ENCODE measurements around the gene PDLIM7.

DNA sequence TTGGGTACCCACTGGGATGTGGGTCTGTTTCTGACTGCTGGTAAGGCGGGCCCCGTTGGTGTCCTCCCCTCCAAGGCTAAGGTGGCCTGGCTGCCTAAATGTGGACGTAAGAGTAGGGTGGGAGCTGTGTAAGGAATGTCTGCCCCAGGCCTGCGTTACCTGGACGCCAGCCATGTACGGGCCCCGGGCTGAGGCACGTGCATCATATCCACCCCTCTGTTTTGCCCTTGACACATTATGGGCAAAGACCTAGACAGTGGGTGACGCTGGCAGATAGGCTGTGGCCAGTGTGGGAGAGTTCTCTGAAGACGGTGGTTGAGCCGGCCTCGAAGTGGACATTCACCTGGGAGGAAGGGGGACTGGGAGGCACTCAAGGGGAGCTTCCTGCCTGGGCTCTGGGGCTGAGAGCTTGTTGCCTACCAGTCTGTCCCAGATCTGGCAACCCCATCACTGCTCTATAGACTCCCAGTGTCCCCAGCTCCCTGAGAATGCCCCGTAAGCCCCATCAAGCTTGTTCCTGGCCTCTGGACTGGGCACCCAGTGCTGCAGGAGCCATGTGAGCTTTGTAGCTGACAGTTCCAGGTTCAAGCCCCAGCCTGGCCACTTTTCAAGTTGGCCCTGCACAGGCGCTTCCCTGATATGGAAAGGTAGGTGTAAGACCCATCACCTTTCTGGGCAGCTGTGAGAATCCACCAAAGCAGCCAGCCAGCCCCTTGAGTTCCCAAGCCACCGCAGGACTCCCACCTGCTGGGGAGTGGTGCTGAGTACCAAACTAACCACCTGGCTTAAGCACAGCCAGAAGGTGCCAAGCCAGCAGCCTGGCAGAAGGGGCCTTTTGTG, 54.0 kb downstream of the PDLIM7 start:
- TF ChIP-seq, protein P1, sequence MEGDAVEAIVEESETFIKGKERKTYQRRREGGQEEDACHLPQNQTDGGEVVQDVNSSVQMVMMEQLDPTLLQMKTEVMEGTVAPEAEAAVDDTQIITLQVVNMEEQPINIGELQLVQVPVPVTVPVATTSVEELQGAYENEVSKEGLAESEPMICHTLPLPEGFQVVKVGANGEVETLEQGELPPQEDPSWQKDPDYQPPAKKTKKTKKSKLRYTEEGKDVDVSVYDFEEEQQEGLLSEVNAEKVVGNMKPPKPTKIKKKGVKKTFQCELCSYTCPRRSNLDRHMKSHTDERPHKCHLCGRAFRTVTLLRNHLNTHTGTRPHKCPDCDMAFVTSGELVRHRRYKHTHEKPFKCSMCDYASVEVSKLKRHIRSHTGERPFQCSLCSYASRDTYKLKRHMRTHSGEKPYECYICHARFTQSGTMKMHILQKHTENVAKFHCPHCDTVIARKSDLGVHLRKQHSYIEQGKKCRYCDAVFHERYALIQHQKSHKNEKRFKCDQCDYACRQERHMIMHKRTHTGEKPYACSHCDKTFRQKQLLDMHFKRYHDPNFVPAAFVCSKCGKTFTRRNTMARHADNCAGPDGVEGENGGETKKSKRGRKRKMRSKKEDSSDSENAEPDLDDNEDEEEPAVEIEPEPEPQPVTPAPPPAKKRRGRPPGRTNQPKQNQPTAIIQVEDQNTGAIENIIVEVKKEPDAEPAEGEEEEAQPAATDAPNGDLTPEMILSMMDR (IDR thresholded peaks at IDR 0.05; ENCODE audit: low read length) = no peak
- TF ChIP-seq EZH2 (optimal IDR thresholded peaks at IDR 0.05; ENCODE audit: low read depth, low read length) (no peak), EZH2phosphoT487 (IDR thresholded peaks at IDR 0.05; ENCODE audit: low read length) (no peak)

Data from MM.1S (cell line).